Astrocyte (in vitro differentiated cells and primary cell): ENCODE data around the gene ZEB2.

Experiments
- EZH2 ChIP-seq: IDR thresholded peaks from 2 replicates; pipeline ENCODE4 v1.6.1; 2012; ENCODE audit warnings: mild to moderate bottlenecking, low read length, inconsistent platforms; ENCODE audit not compliant: insufficient read depth
- TF ChIP-seq, protein P1 (sequence below): IDR thresholded peaks from 2 replicates; pipeline ENCODE4 v1.5.1; 2011; ENCODE audit warnings: low read depth, mild to moderate bottlenecking, inconsistent platforms, low read length, moderate library complexity; ENCODE audit not compliant: insufficient read depth

DNA sequence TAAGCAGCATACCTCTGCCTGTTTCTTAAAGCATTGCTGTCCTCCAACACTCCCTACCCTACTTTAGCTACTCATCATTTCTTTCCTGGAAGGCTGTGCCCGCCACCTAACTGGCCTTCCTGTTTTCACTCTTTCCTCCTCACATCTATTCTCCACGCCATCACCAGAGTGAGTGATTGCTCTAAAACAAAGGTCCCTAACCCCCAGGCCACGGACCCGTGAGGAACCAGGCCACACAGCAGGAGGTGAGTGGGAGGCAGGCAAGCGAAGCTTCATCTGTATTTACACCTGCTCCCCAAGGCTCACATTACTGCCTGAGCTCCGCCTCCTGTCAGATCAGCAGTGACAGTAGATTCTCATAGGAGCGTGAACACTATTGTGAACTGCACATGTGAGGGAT, 13.3 kb upstream of the ZEB2 start:
- no peak for TF ChIP-seq EZH2
- TF ChIP-seq, protein P1, sequence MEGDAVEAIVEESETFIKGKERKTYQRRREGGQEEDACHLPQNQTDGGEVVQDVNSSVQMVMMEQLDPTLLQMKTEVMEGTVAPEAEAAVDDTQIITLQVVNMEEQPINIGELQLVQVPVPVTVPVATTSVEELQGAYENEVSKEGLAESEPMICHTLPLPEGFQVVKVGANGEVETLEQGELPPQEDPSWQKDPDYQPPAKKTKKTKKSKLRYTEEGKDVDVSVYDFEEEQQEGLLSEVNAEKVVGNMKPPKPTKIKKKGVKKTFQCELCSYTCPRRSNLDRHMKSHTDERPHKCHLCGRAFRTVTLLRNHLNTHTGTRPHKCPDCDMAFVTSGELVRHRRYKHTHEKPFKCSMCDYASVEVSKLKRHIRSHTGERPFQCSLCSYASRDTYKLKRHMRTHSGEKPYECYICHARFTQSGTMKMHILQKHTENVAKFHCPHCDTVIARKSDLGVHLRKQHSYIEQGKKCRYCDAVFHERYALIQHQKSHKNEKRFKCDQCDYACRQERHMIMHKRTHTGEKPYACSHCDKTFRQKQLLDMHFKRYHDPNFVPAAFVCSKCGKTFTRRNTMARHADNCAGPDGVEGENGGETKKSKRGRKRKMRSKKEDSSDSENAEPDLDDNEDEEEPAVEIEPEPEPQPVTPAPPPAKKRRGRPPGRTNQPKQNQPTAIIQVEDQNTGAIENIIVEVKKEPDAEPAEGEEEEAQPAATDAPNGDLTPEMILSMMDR = no peak
